Activated B cell treated with CpG ODN at 0.5 μM for 24 hours (primary cell): Measurements from ENCODE around the gene PRXL2A. TPM values are rescaled to one million over a fixed set of nuclear protein-coding genes. Genes with fewer than 3 reads are reported as not detected.

ENCODE experiments used
- ATAC-seq: fragments of 200-7000 bp; cut with Tn5 transposase; one replicate; pipeline ENCODE4 v1.10.0; 2021; ENCODE audit warnings: low read depth, mild to moderate bottlenecking, moderate library complexity
- CTCF ChIA-PET: fragments of 350-600 bp; sonication (Branson Sonifier 250); formaldehyde crosslinking; loops from one replicate; lab custom pipeline; 2021; ENCODE audit warnings: antibody characterized with exemption; lab: Charles Lee
- POLR2A ChIA-PET: fragments of 350-600 bp; sonication (Branson Sonifier 250); formaldehyde crosslinking; loops from one replicate; lab custom pipeline; 2021; ENCODE audit warnings: antibody characterized with exemption; lab: Charles Lee
- DNase-seq: peaks from one replicate; pipeline ENCODE4 v3.0.0; 2022
- H3K27ac Mint-ChIP-seq: one replicate; pipeline ENCODE4 v1.8.0; 2020; ENCODE audit warnings: mixed read lengths
- H3K27me3 Mint-ChIP-seq: one replicate; pipeline ENCODE4 v1.8.0; 2021; ENCODE audit warnings: mixed read lengths
- H3K36me3 Mint-ChIP-seq: one replicate; pipeline ENCODE4 v1.8.0; 2021; ENCODE audit warnings: low read depth, mixed read lengths
- H3K4me1 Mint-ChIP-seq: one replicate; pipeline ENCODE4 v1.8.0; 2021; ENCODE audit warnings: mixed read lengths
- H3K4me3 Mint-ChIP-seq: one replicate; pipeline ENCODE4 v1.8.0; 2020; ENCODE audit warnings: mild to moderate bottlenecking, mixed read lengths
- H3K9me3 Mint-ChIP-seq: one replicate; pipeline ENCODE4 v1.8.0; 2020; ENCODE audit warnings: mixed read lengths
- CTCF ChIP-seq: fragments of 200-600 bp; IDR thresholded peaks from one replicate; pipeline ENCODE4 v1.8.0; 2022; ENCODE audit warnings: antibody characterized with exemption, mild to moderate bottlenecking
- intact Hi-C: fragments of 100-400 bp; cut with micrococcal nuclease; formaldehyde crosslinking; loops from one replicate; pipeline ENCODE4 v1.15.1; 2024
- total RNA-seq: library from RNA; stranded (reverse); gene quantifications from 2 replicates; pipeline ENCODE4 v1.2.3, GENCODE V29; 2022

Gene PRXL2A
- total RNA-seq, 1 donor from 2014 or later = 8.5 TPM

- intact Hi-C loops = loop anchor here (10.0 kb wide), 1 partner anchor 247 kb away; no protein-coding TSS in a partner anchor
These were observed 39.3 kb downstream of the PRXL2A start for GRCh38 chr10:80447436-80448190.

GRCh38 chr10:80448209-80448942, 40.0 kb downstream of the PRXL2A start:
- Mint-ChIP-seq H3K4me3 (no peak overlapping the region), H3K27ac (no peak overlapping the region), H3K4me1 (peaks cover 10% of the 10 kb centered on the region), H3K9me3 (no peaks in the 10 kb centered on the region), H3K27me3 (no peaks in the 10 kb centered on the region), H3K36me3 (no peaks in the 10 kb centered on the region)
- CTCF ChIA-PET = interaction anchor here (0.8 to 3.0 kb wide), 3 partner anchors 55 to 57 kb away, joined by 3 to 16 read pairs (median 3); no protein-coding TSS in a partner anchor
- DNase-seq (no peak), ATAC-seq (no peak)
- no peak for TF ChIP-seq CTCF
- POLR2A ChIA-PET = interaction anchor here (0.7 kb wide), 1 partner anchor 56 kb away, joined by 7 read pairs; no protein-coding TSS in a partner anchor
- intact Hi-C loops = loop anchor here (10.0 kb wide), 1 partner anchor 246 kb away; no protein-coding TSS in a partner anchor

More at GRCh38 chr10:80447436-80448190, 39.3 kb downstream of the PRXL2A start:
- TF ChIP-seq CTCF = no peak
- ATAC-seq (no peak), DNase-seq (no peak)
- Mint-ChIP-seq H3K9me3 (no peaks in the 10 kb centered on the region), H3K4me1 (peaks cover 7% of the 10 kb centered on the region), H3K27ac (no peak overlapping the region), H3K36me3 (no peaks in the 10 kb centered on the region), H3K27me3 (no peaks in the 10 kb centered on the region), H3K4me3 (no peak overlapping the region)
- ChIA-PET CTCF (interaction anchor here (0.8 to 3.0 kb wide), 3 partner anchors 56 to 58 kb away, joined by 3 to 16 read pairs (median 3); no protein-coding TSS in a partner anchor), POLR2A (interaction anchor here (0.6 to 0.7 kb wide), 2 partner anchors 26 to 57 kb away, joined by 5 to 7 read pairs; no protein-coding TSS in a partner anchor)

- no peak for DNase-seq
- Mint-ChIP-seq H3K36me3 (no peaks in the 10 kb centered on the region), H3K9me3 (no peaks in the 10 kb centered on the region), H3K27me3 (no peaks in the 10 kb centered on the region), H3K4me1 (peaks cover 13% of the 10 kb centered on the region), H3K27ac (no peak overlapping the region), H3K4me3 (no peak overlapping the region)
- no peak for TF ChIP-seq CTCF
- CTCF ChIA-PET = interaction anchor here (1.0 to 3.0 kb wide), 2 partner anchors 54 to 56 kb away, joined by 3 to 16 read pairs; no protein-coding TSS in a partner anchor
- no peak for ATAC-seq
- POLR2A ChIA-PET = interaction anchor here (0.6 to 1.3 kb wide), 2 partner anchors 42 to 56 kb away, joined by 3 to 4 read pairs; no protein-coding TSS in a partner anchor
- intact Hi-C loops = loop anchor here (10.0 kb wide), 1 partner anchor 245 kb away; no protein-coding TSS in a partner anchor
These were observed 41.2 kb downstream of the PRXL2A start for GRCh38 chr10:80449520-80449919.

- Mint-ChIP-seq H3K9me3 (no peaks in the 10 kb centered on the region), H3K36me3 (peaks cover 4% of the 10 kb centered on the region), H3K27ac (no peak overlapping the region), H3K4me1 (peaks cover 25% of the 10 kb centered on the region), H3K4me3 (no peak overlapping the region), H3K27me3 (no peaks in the 10 kb centered on the region)
- no peak for DNase-seq
- ChIA-PET POLR2A (no interaction called here), CTCF (interaction anchor here (1.0 to 2.6 kb wide), 2 partner anchors 29 to 54 kb away, joined by 3 to 24 read pairs; no protein-coding TSS in a partner anchor)
- TF ChIP-seq CTCF = no peak
- no peak for ATAC-seq
- intact Hi-C loops = loop anchor here (10.0 kb wide), 2 partner anchors 516 to 1206 kb away; no protein-coding TSS in a partner anchor
These were observed 42.8 kb downstream of the PRXL2A start for GRCh38 chr10:80451132-80451531.
